Upper lobe of right lung (tissue), 1 donor: ENCODE data around the gene MAP4K3. TPM values are rescaled to one million over a fixed set of nuclear protein-coding genes. Genes with fewer than 3 reads are reported as not detected.

Source experiments
- ATAC-seq: fragments of 200-7000 bp; cut with Tn5 transposase; one replicate; pipeline ENCODE4 v1.9.1; 2020; ENCODE audit warnings: mild to moderate bottlenecking, moderate library complexity
- DNase-seq: peaks from one replicate; pipeline ENCODE4 v3.0.0-alpha.2; 2020
- H3K27ac ChIP-seq: fragments of 200-600 bp; one replicate; pipeline ENCODE4 v1.8.0; 2022
- H3K27me3 ChIP-seq: fragments of 200-600 bp; one replicate; pipeline ENCODE4 v1.8.0; 2022; ENCODE audit warnings: mild to moderate bottlenecking
- H3K36me3 ChIP-seq: fragments of 200-600 bp; one replicate; pipeline ENCODE4 v1.8.0; 2022
- H3K4me1 ChIP-seq: fragments of 200-600 bp; one replicate; pipeline ENCODE4 v1.8.0; 2022
- H3K4me3 ChIP-seq: fragments of 200-600 bp; one replicate; pipeline ENCODE4 v1.8.0; 2022; ENCODE audit warnings: mild to moderate bottlenecking
- H3K9me3 ChIP-seq: fragments of 200-600 bp; one replicate; pipeline ENCODE4 v1.8.0; 2022
- intact Hi-C: fragments of 100-400 bp; cut with DNase I; formaldehyde crosslinking; loops from one replicate; pipeline ENCODE4 v1.11.0; 2022
- total RNA-seq: library from RNA; stranded (reverse); fragmentation: NEBNext Ultra II Directional; extraction: Animal tissue kit (Norgen Biotek cat#: 25700); gene quantifications from one replicate; pipeline ENCODE4 v1.2.1, GENCODE V29; 2021
- TF ChIP-seq, protein P1 (sequence below): fragments of 200-600 bp; IDR thresholded peaks from one replicate; pipeline ENCODE4 v1.8.0; 2022; ENCODE audit warnings: antibody characterized with exemption
- donor health status: DM: no; HTN: yes; CAD: no; lungs with severe emphysema.

Gene MAP4K3
- total RNA-seq, 1 donor from 2014 or later: 55.5 TPM

DNA sequence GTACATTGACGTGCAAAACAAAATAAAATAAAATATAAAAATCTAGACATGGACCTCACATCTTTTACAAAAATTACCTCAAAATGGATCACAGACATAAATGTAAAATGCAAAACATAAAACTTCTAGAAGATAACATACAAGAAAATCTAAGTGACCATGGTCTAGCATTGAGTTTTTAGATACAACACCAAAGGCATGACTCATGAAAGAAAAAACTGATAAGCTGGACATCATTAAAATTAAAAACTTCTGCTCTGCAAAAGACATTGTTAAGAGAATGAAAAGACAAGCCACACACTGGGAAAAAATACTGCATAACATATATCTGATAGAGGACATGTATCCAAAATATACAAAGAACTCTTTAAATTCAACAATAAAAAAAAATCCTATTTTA is 14.4 kb downstream of the MAP4K3 start:
- TF ChIP-seq, protein P1, sequence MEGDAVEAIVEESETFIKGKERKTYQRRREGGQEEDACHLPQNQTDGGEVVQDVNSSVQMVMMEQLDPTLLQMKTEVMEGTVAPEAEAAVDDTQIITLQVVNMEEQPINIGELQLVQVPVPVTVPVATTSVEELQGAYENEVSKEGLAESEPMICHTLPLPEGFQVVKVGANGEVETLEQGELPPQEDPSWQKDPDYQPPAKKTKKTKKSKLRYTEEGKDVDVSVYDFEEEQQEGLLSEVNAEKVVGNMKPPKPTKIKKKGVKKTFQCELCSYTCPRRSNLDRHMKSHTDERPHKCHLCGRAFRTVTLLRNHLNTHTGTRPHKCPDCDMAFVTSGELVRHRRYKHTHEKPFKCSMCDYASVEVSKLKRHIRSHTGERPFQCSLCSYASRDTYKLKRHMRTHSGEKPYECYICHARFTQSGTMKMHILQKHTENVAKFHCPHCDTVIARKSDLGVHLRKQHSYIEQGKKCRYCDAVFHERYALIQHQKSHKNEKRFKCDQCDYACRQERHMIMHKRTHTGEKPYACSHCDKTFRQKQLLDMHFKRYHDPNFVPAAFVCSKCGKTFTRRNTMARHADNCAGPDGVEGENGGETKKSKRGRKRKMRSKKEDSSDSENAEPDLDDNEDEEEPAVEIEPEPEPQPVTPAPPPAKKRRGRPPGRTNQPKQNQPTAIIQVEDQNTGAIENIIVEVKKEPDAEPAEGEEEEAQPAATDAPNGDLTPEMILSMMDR: no peak
- DNase-seq (no peak), ATAC-seq (no peak)
- H3K27ac ChIP-seq: no peak overlapping the region
- no peak overlapping the region for H3K4me3 ChIP-seq
- H3K27me3 ChIP-seq: no peaks in the 10 kb centered on the region
- H3K9me3 ChIP-seq: no peaks in the 10 kb centered on the region
- H3K4me1 ChIP-seq: peaks cover 30% of the 10 kb centered on the region
- H3K36me3 ChIP-seq: no peaks in the 10 kb centered on the region
- intact Hi-C loops: no loop called here

GRCh38 chr2:39421354-39421753 is 15.7 kb downstream of the MAP4K3 start:
- H3K27me3 ChIP-seq: no peaks in the 10 kb centered on the region
- H3K36me3 ChIP-seq: no peaks in the 10 kb centered on the region
- H3K4me1 ChIP-seq: peaks cover 24% of the 10 kb centered on the region
- H3K27ac ChIP-seq: no peak overlapping the region
- TF ChIP-seq, protein P1: no peak
- H3K9me3 ChIP-seq: no peaks in the 10 kb centered on the region
- ATAC-seq (no peak), DNase-seq (no peak)
- intact Hi-C loops: no loop called here
- no peak overlapping the region for H3K4me3 ChIP-seq

DNA sequence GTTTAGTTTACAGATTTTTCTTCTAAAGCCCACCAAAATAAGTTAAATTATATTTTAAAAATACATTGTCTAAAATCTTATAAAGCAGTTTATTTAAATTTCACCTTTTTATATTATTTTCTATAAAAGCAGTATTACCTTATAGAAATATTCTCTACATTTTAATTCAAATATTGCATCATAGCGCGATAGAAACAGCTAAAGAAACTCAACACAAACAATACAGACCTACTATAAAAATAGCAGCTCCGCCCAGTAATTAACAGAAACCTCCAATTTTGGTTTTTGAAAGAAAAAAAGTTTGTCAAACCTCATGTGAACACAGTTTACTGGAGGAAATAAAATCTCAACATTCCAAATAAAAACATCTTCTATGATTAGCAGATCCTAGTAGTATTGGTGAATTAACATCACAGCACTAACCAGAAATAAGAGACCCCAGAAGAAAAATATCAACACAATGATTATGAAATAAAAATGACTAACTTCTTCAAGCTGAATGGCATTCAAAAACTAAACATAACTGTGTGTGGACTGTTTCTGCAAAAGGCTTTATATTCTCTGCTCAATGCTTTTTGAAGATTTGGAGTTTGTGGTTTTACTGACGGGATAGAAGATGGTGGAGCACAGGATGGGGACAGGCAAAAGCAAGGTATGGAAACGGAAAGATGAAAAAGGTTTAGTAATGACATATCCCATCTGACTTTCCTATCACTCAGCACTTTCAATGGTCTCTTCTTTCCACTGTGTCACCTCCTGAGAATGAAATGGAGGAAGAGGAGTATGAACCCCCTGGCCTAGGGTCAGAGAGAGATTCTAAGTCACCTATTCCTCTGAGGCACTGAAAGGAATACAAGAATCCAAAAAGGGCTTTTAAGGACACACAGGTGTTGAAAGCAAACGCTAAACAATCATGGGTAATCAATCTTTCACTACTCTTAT is 17.5 kb downstream of the MAP4K3 start:
- H3K4me1 ChIP-seq: peaks cover 23% of the 10 kb centered on the region
- H3K4me3 ChIP-seq: no peak overlapping the region
- no peaks in the 10 kb centered on the region for H3K27me3 ChIP-seq
- no peaks in the 10 kb centered on the region for H3K36me3 ChIP-seq
- TF ChIP-seq, protein P1: no peak
- no peak overlapping the region for H3K27ac ChIP-seq
- intact Hi-C loops: no loop called here
- ATAC-seq (no peak), DNase-seq (no peak)
- H3K9me3 ChIP-seq: no peaks in the 10 kb centered on the region

GRCh38 chr2:39418491-39418890 is 18.6 kb downstream of the MAP4K3 start:
- Histone ChIP-seq H3K36me3 (no peaks in the 10 kb centered on the region), H3K27me3 (no peaks in the 10 kb centered on the region), H3K27ac (no peak overlapping the region), H3K9me3 (no peaks in the 10 kb centered on the region), H3K4me1 (peaks cover 23% of the 10 kb centered on the region), H3K4me3 (no peak overlapping the region)
- DNase-seq (no peak), ATAC-seq (no peak)
- intact Hi-C loops: no loop called here
- TF ChIP-seq, protein P1: no peak

- Histone ChIP-seq H3K4me1 (peaks cover 27% of the 10 kb centered on the region), H3K4me3 (no peak overlapping the region), H3K9me3 (no peaks in the 10 kb centered on the region), H3K27me3 (no peaks in the 10 kb centered on the region), H3K36me3 (no peaks in the 10 kb centered on the region), H3K27ac (no peak overlapping the region)
- DNase-seq: no peak
- no peak for ATAC-seq
- TF ChIP-seq, protein P1: no peak
- intact Hi-C loops: no loop called here
These were observed 20.9 kb downstream of the MAP4K3 start for GRCh38 chr2:39416140-39416539.
